Ishikawa (cell line): ENCODE measurements around the gene ITPA.

Experiments
- CEBPB ChIP-seq: IDR thresholded peaks from 2 replicates; pipeline ENCODE4 v1.6.1; 2012
- CREB1 ChIP-seq: IDR thresholded peaks from 2 replicates; pipeline ENCODE4 v1.6.1; 2012; ENCODE audit warnings: low read depth
- EGR1 ChIP-seq: IDR thresholded peaks from 2 replicates; pipeline ENCODE4 v1.6.1; 2012
- EP300 ChIP-seq: IDR thresholded peaks from 2 replicates; pipeline ENCODE4 v1.6.1; 2012; ENCODE audit warnings: borderline replicate concordance
- NFIC ChIP-seq: IDR thresholded peaks from 2 replicates; pipeline ENCODE4 v1.6.1; 2012
- RAD21 ChIP-seq: IDR thresholded peaks from 2 replicates; pipeline ENCODE4 v1.6.1; 2012; ENCODE audit warnings: low read depth
- REST ChIP-seq: IDR thresholded peaks from 2 replicates; pipeline ENCODE4 v1.6.1; 2012; ENCODE audit warnings: low read depth, mild to moderate bottlenecking
- TEAD4 ChIP-seq: IDR thresholded peaks from 2 replicates; pipeline ENCODE4 v1.6.1; 2012

- no peak for TF ChIP-seq CEBPB
- TF ChIP-seq CREB1 = no peak
- TF ChIP-seq TEAD4 = no peak
- no peak for TF ChIP-seq EP300
- TF ChIP-seq RAD21 = no peak
- no peak for TF ChIP-seq NFIC
- no peak for TF ChIP-seq EGR1
- no peak for TF ChIP-seq REST
These were observed 37.0 kb upstream of the ITPA start for GRCh38 chr20:3172126-3172932.
